ENCODE data around the gene PPFIA3.
"Not testable (repeated sequence)": the region's sequence is repeated elsewhere in the genome, so short reads cannot be mapped to it uniquely, and the experiment has no call there.

PPFIA3 gene

GRCh38 chr19:49109569-49110233 is 9.6 kb upstream of the PPFIA3 start:
- peaks cover 49% of the 10 kb centered on the region for H3K36me3 Mint-ChIP-seq (ENCODE audit: low read depth)
- intact Hi-C loops (cut with micrococcal nuclease): no loop called here
- H3K4me3 Mint-ChIP-seq: no peak overlapping the region
- no peak overlapping the region for H3K27ac Mint-ChIP-seq
- no peaks in the 10 kb centered on the region for H3K9me3 Mint-ChIP-seq
- H3K27me3 Mint-ChIP-seq: peaks cover 10% of the 10 kb centered on the region
- peaks cover 32% of the 10 kb centered on the region for H3K4me1 Mint-ChIP-seq (ENCODE audit: low read depth)

- Mint-ChIP-seq H3K4me3 (no peak overlapping the region), H3K9me3 (no peaks in the 10 kb centered on the region), H3K4me1 (ENCODE audit: low read depth) (peaks cover 34% of the 10 kb centered on the region), H3K36me3 (ENCODE audit: low read depth) (peaks cover 43% of the 10 kb centered on the region), H3K27ac (no peak overlapping the region), H3K27me3 (peaks cover 10% of the 10 kb centered on the region)
- intact Hi-C loops (cut with micrococcal nuclease): no loop called here
Measured at GRCh38 chr19:49110567-49110966, 8.8 kb upstream of the PPFIA3 start.

GRCh38 chr19:49111218-49111998 is 7.9 kb upstream of the PPFIA3 start:
- intact Hi-C loops (cut with micrococcal nuclease): no loop called here
- Mint-ChIP-seq H3K4me3 (no peak overlapping the region), H3K9me3 (peaks cover 2% of the 10 kb centered on the region), H3K27ac (no peak overlapping the region), H3K27me3 (peaks cover 10% of the 10 kb centered on the region), H3K36me3 (ENCODE audit: low read depth) (peaks cover 40% of the 10 kb centered on the region), H3K4me1 (ENCODE audit: low read depth) (peaks cover 40% of the 10 kb centered on the region)

GRCh38 chr19:49113762-49114629 is 5.3 kb upstream of the PPFIA3 start, which contains the start of gene LIN7B:
Gene LIN7B (plus strand): TSS chr19:49114370. CDS start chr19:49114405, 35 bp downstream.
- Mint-ChIP-seq H3K36me3 (ENCODE audit: low read depth) (peaks cover 19% of the 10 kb centered on the region), H3K4me1 (ENCODE audit: low read depth) (peaks cover 62% of the 10 kb centered on the region), H3K9me3 (peaks cover 7% of the 10 kb centered on the region), H3K27me3 (peaks cover 10% of the 10 kb centered on the region), H3K27ac (peak within 1 kb of the TSS; percentile 81), H3K4me3 (peak within 1 kb of the TSS; percentile 93)
- intact Hi-C loops (cut with micrococcal nuclease): no loop called here

- Mint-ChIP-seq H3K27ac (peak overlapping the region; percentile 81), H3K4me1 (ENCODE audit: low read depth) (peaks cover 62% of the 10 kb centered on the region), H3K4me3 (peak overlapping the region; percentile 93), H3K27me3 (peaks cover 12% of the 10 kb centered on the region), H3K36me3 (ENCODE audit: low read depth) (peaks cover 15% of the 10 kb centered on the region), H3K9me3 (peaks cover 7% of the 10 kb centered on the region)
- intact Hi-C loops (cut with micrococcal nuclease): no loop called here
Measured at GRCh38 chr19:49114630-49115363, 4.5 kb upstream of the PPFIA3 start.

GRCh38 chr19:49116544-49116943 is 2.8 kb upstream of the PPFIA3 start:
- peaks cover 69% of the 10 kb centered on the region for H3K4me1 Mint-ChIP-seq (ENCODE audit: low read depth)
- peaks cover 7% of the 10 kb centered on the region for H3K9me3 Mint-ChIP-seq
- H3K27me3 Mint-ChIP-seq: peaks cover 29% of the 10 kb centered on the region
- intact Hi-C loops (cut with micrococcal nuclease): no loop called here
- H3K36me3 Mint-ChIP-seq (ENCODE audit: low read depth): peaks cover 15% of the 10 kb centered on the region
- peak overlapping the region; percentile 15 for H3K4me3 Mint-ChIP-seq
- peak overlapping the region; percentile 99 for H3K27ac Mint-ChIP-seq

GRCh38 chr19:49117677-49118564 is 1.4 kb upstream of the PPFIA3 start:
- H3K4me1 Mint-ChIP-seq (ENCODE audit: low read depth): peaks cover 65% of the 10 kb centered on the region
- peak overlapping the region; percentile 81 for H3K4me3 Mint-ChIP-seq
- intact Hi-C loops (cut with micrococcal nuclease): loop anchor here (2.0 kb wide), 1 partner anchor 31 kb away; no protein-coding TSS in a partner anchor
- H3K9me3 Mint-ChIP-seq: peaks cover 7% of the 10 kb centered on the region
- H3K27me3 Mint-ChIP-seq: peaks cover 36% of the 10 kb centered on the region
- peaks cover 15% of the 10 kb centered on the region for H3K36me3 Mint-ChIP-seq (ENCODE audit: low read depth)
- peak overlapping the region; percentile 99 for H3K27ac Mint-ChIP-seq

- Mint-ChIP-seq H3K36me3 (ENCODE audit: low read depth) (peaks cover 15% of the 10 kb centered on the region), H3K4me3 (peak within 1 kb of the TSS; percentile 81), H3K27ac (peak within 1 kb of the TSS; percentile 99), H3K27me3 (peaks cover 40% of the 10 kb centered on the region), H3K9me3 (peaks cover 7% of the 10 kb centered on the region), H3K4me1 (ENCODE audit: low read depth) (peaks cover 56% of the 10 kb centered on the region)
- intact Hi-C loops (cut with micrococcal nuclease): loop anchor here (1.0 to 2.0 kb wide), 2 partner anchors 10 to 30 kb away; no protein-coding TSS in a partner anchor
Measured at GRCh38 chr19:49118565-49119410, 556 bp upstream of the PPFIA3 start, which contains the start of gene C19orf73. Gene C19orf73 (minus strand): TSS chr19:49119143. CDS start chr19:49119022, 121 bp downstream.

GRCh38 chr19:49120325-49120683 is 960 bp downstream of the PPFIA3 start:
- Mint-ChIP-seq H3K4me3 (peak overlapping the region; percentile 15), H3K27ac (peak overlapping the region; percentile 99), H3K27me3 (peaks cover 43% of the 10 kb centered on the region), H3K36me3 (ENCODE audit: low read depth) (peaks cover 11% of the 10 kb centered on the region), H3K4me1 (ENCODE audit: low read depth) (peaks cover 46% of the 10 kb centered on the region), H3K9me3 (peaks cover 7% of the 10 kb centered on the region)
- intact Hi-C loops (cut with micrococcal nuclease): no loop called here

- H3K4me3 Mint-ChIP-seq: peak overlapping the region; percentile 15
- H3K36me3 Mint-ChIP-seq (ENCODE audit: low read depth): peaks cover 11% of the 10 kb centered on the region
- intact Hi-C loops (cut with micrococcal nuclease): no loop called here
- peaks cover 7% of the 10 kb centered on the region for H3K9me3 Mint-ChIP-seq
- H3K27me3 Mint-ChIP-seq: peaks cover 47% of the 10 kb centered on the region
- peaks cover 44% of the 10 kb centered on the region for H3K4me1 Mint-ChIP-seq (ENCODE audit: low read depth)
- no peak overlapping the region for H3K27ac Mint-ChIP-seq
Measured at GRCh38 chr19:49120868-49121267, 1.5 kb downstream of the PPFIA3 start.

- Mint-ChIP-seq H3K4me1 (ENCODE audit: low read depth) (peaks cover 35% of the 10 kb centered on the region), H3K27me3 (peaks cover 50% of the 10 kb centered on the region)
- H3K4me3 Mint-ChIP-seq; H3K27ac Mint-ChIP-seq; H3K36me3 Mint-ChIP-seq (ENCODE audit: low read depth); H3K9me3 Mint-ChIP-seq; intact Hi-C loops (cut with micrococcal nuclease): not testable (repeated sequence)
Measured at GRCh38 chr19:49121841-49122240, 2.5 kb downstream of the PPFIA3 start.

GRCh38 chr19:49123285-49123684 is 3.9 kb downstream of the PPFIA3 start:
- H3K27ac Mint-ChIP-seq; H3K36me3 Mint-ChIP-seq (ENCODE audit: low read depth); H3K9me3 Mint-ChIP-seq; intact Hi-C loops (cut with micrococcal nuclease); H3K4me3 Mint-ChIP-seq: not testable (repeated sequence)
- Mint-ChIP-seq H3K27me3 (peaks cover 50% of the 10 kb centered on the region), H3K4me1 (ENCODE audit: low read depth) (peaks cover 28% of the 10 kb centered on the region)
